HG03457 (cell line): ENCODE measurements around the gene SLC46A1.

Source experiments
- ATAC-seq: cut with Tn5 transposase; IDR thresholded peaks from one replicate; pipeline ENCODE4 v1.9.1; 2021; ENCODE audit warnings: moderate number of reproducible peaks; ENCODE audit not compliant: unreplicated experiment

The SLC46A1 gene

GRCh38 chr17:28363776-28364650 lies 42.0 kb downstream of the SLC46A1 start:
- ATAC-seq, result no peak

GRCh38 chr17:28363186-28363585 lies 42.8 kb downstream of the SLC46A1 start:
- ATAC-seq, result no peak

GRCh38 chr17:28357901-28358197 lies 48.2 kb downstream of the SLC46A1 start:
- no peak for ATAC-seq

- peak; percentile 84 for ATAC-seq
Observed at GRCh38 chr17:28357061-28357900, 48.7 kb downstream of the SLC46A1 start, which contains the start of gene POLDIP2. POLDIP2 (minus strand) TSS chr17:28357527; CDS start chr17:28357448, 79 bp downstream.

GRCh38 chr17:28350271-28350670 lies 55.7 kb downstream of the SLC46A1 start:
- no peak for ATAC-seq

GRCh38 chr17:28348979-28349378 lies 57.0 kb downstream of the SLC46A1 start:
- ATAC-seq, result no peak

GRCh38 chr17:28347261-28347891 lies 58.6 kb downstream of the SLC46A1 start:
- no peak for ATAC-seq

- ATAC-seq, result no peak
Observed at GRCh38 chr17:28346746-28347246, 59.2 kb downstream of the SLC46A1 start.

- no peak for ATAC-seq
Observed at GRCh38 chr17:28346199-28346580, 59.8 kb downstream of the SLC46A1 start.

GRCh38 chr17:28345419-28346198 lies 60.4 kb downstream of the SLC46A1 start:
- ATAC-seq, result no peak
